Neural progenitor cell (in vitro differentiated cells): Measurements from ENCODE around the gene HTT. TPM values are rescaled to one million over a fixed set of nuclear protein-coding genes. Genes with fewer than 3 reads are reported as not detected.

Experiments used
- DNase-seq: peaks from one replicate; pipeline ENCODE4 v3.0.0-alpha.2; 2016; ENCODE audit warnings: low spot score
- H2AFZ ChIP-seq: fragments of 200-600 bp; sonication (generic); replicated peaks from 2 replicates; pipeline ENCODE4 v1.6.1; 2016; ENCODE audit warnings: antibody characterized with exemption
- H3F3A ChIP-seq: fragments of 200-600 bp; sonication (generic); 2 replicates; pipeline ENCODE4 v1.6.1; 2016; ENCODE audit warnings: antibody characterized with exemption, low read depth
- H3K27ac ChIP-seq: fragments of 200-600 bp; sonication (generic); 2 replicates; pipeline ENCODE4 v1.5.1; 2016; ENCODE audit warnings: mild to moderate bottlenecking
- H3K27me3 ChIP-seq: fragments of 200-600 bp; sonication (generic); 2 replicates; pipeline ENCODE4 v1.6.1; 2016; ENCODE audit warnings: mild to moderate bottlenecking, moderate library complexity
- H3K36me3 ChIP-seq: fragments of 200-600 bp; sonication (generic); 2 replicates; pipeline ENCODE4 v1.5.1; 2016
- H3K4me1 ChIP-seq: fragments of 200-600 bp; sonication (generic); 2 replicates; pipeline ENCODE4 v1.6.1; 2016; ENCODE audit warnings: mixed run types
- H3K4me2 ChIP-seq: fragments of 200-600 bp; sonication (generic); 2 replicates; pipeline ENCODE4 v1.6.1; 2016
- H3K4me3 ChIP-seq: fragments of 200-600 bp; sonication (generic); 2 replicates; pipeline ENCODE4 v1.5.1; 2016
- H3K79me2 ChIP-seq: fragments of 200-600 bp; sonication (generic); 2 replicates; pipeline ENCODE4 v1.6.1; 2016; ENCODE audit warnings: low read depth
- H3K9ac ChIP-seq: fragments of 200-600 bp; sonication (generic); 2 replicates; pipeline ENCODE4 v1.6.1; 2016
- H3K9me3 ChIP-seq: fragments of 200-600 bp; sonication (generic); 2 replicates; pipeline ENCODE4 v1.5.1; 2016; ENCODE audit warnings: low read depth
- H4K20me1 ChIP-seq: fragments of 200-600 bp; sonication (generic); 2 replicates; pipeline ENCODE4 v1.6.1; 2016; ENCODE audit warnings: low read depth
- H3K27ac Mint-ChIP-seq: 3 replicates; pipeline ENCODE4 v1.8.0; 2021; ENCODE audit warnings: mixed read lengths
- H3K27me3 Mint-ChIP-seq: 2 replicates; pipeline ENCODE4 v1.8.0; 2022; ENCODE audit warnings: low read depth, mild to moderate bottlenecking, inconsistent platforms, moderate library complexity, mixed read lengths; ENCODE audit not compliant: insufficient read depth
- H3K36me3 Mint-ChIP-seq: 3 replicates; pipeline ENCODE4 v1.8.0; 2021; ENCODE audit warnings: mixed read lengths
- H3K4me1 Mint-ChIP-seq: 3 replicates; pipeline ENCODE4 v1.8.0; 2021; ENCODE audit warnings: mixed read lengths
- H3K4me3 Mint-ChIP-seq: 3 replicates; pipeline ENCODE4 v1.8.0; 2021; ENCODE audit warnings: mild to moderate bottlenecking, moderate library complexity, mixed read lengths
- H3K9me3 Mint-ChIP-seq: 3 replicates; pipeline ENCODE4 v1.8.0; 2020; ENCODE audit warnings: mixed read lengths
- EZH2 ChIP-seq: fragments of 200-600 bp; sonication (generic); IDR thresholded peaks from 2 replicates; pipeline ENCODE4 v1.6.1; 2017; ENCODE audit warnings: antibody characterized with exemption, mild to moderate bottlenecking, moderate library complexity
- EZH2phosphoT487 ChIP-seq: fragments of 200-600 bp; sonication (generic); IDR thresholded peaks from 2 replicates; pipeline ENCODE4 v1.6.1; 2017; ENCODE audit warnings: antibody characterized with exemption
- total RNA-seq: library from RNA; depleted of rRNA; stranded (reverse); fragments of >200 nt; gene quantifications from 2 replicates; pipeline ENCODE4 v1.2.3, GENCODE V29; 2015; ENCODE audit warnings: low replicate concordance
- TF ChIP-seq, protein P1 (sequence below): fragments of 200-600 bp; sonication (generic); IDR thresholded peaks from 2 replicates; pipeline ENCODE4 v1.5.1; 2017; ENCODE audit warnings: antibody characterized with exemption, mild to moderate bottlenecking

Gene HTT
- total RNA-seq, 1 donor from 2014 or later: 38.9 TPM

DNA sequence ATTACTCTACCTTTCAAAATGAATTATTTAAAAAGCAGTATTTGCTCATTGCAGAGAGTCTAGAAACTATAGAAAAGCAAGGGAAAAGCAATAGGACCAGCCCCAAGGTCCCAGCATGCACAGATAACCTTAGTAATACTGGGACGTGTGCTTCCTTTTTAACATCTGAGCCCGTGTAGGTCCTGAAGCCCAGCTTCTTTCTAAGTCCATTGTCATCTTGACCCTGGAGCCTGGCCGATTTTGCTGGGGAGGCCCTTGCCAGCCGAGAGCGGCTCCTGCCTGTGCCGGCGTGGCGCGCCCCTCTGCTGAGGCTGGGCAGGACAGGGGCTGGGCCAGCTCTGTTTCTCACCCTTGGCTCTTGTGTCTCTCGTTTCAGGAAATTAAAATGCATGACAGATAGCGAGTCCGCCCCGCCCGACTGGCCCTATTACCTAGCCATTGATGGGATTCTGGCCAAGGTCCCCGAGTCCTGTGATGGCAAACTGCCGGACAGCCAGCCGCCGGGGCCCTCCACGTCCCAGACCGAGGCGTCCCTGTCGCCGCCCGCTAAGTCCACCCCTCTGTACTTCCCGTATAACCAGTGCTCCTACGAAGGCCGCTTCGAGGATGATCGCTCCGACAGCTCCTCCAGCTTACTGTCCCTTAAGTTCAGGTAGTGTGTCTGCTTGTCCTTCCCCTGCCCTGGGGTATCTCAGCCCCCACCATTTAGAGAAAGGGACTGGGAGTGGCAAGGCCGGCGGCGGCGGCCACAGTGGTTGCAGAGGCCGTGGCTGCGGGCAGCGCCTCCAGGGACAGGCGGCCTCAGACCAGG, 178.6 kb downstream of the HTT start:
- Mint-ChIP-seq H3K4me3 (no peak overlapping the region), H3K9me3 (no peaks in the 10 kb centered on the region), H3K4me1 (peaks cover 6% of the 10 kb centered on the region), H3K36me3 (no peaks in the 10 kb centered on the region), H3K27ac (no peak overlapping the region), H3K27me3 (no peaks in the 10 kb centered on the region)
- DNase-seq: no peak
- H3K4me2 ChIP-seq: no peak overlapping the region
- H3F3A ChIP-seq: no peaks in the 10 kb centered on the region
- H3K4me3 ChIP-seq: no peak overlapping the region
- no peaks in the 10 kb centered on the region for H4K20me1 ChIP-seq
- H3K4me1 ChIP-seq: no peaks in the 10 kb centered on the region
- TF ChIP-seq EZH2phosphoT487: no peak
- TF ChIP-seq, protein P1, sequence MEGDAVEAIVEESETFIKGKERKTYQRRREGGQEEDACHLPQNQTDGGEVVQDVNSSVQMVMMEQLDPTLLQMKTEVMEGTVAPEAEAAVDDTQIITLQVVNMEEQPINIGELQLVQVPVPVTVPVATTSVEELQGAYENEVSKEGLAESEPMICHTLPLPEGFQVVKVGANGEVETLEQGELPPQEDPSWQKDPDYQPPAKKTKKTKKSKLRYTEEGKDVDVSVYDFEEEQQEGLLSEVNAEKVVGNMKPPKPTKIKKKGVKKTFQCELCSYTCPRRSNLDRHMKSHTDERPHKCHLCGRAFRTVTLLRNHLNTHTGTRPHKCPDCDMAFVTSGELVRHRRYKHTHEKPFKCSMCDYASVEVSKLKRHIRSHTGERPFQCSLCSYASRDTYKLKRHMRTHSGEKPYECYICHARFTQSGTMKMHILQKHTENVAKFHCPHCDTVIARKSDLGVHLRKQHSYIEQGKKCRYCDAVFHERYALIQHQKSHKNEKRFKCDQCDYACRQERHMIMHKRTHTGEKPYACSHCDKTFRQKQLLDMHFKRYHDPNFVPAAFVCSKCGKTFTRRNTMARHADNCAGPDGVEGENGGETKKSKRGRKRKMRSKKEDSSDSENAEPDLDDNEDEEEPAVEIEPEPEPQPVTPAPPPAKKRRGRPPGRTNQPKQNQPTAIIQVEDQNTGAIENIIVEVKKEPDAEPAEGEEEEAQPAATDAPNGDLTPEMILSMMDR: no peak
- TF ChIP-seq EZH2: no peak
- no peaks in the 10 kb centered on the region for H3K79me2 ChIP-seq
- H3K36me3 ChIP-seq: no peaks in the 10 kb centered on the region
- H3K27ac ChIP-seq: no peak overlapping the region
- H3K27me3 ChIP-seq: no peaks in the 10 kb centered on the region
- H3K9ac ChIP-seq: no peak overlapping the region
- H3K9me3 ChIP-seq: no peaks in the 10 kb centered on the region
- no peak overlapping the region for H2AFZ ChIP-seq

DNA sequence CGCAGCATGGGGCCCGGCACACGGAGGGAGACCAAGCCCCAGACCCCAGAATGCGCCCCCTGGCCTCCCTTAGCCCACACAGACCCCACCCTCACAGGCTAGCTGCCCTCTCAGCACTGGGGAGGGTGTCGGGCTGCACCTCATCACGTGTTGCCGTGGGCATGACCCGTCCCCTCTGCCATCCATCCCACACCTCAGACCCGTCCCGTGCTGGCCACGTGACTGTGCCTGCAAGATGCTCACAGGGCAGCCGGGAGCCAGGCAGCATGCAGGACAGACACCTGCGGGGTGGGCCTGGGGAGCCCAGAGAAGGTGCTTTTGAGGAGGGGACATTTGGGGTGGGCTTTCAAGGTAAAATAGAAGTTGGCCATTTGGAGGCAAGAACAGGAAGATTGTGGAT, 179.3 kb downstream of the HTT start:
- no peaks in the 10 kb centered on the region for H3K4me1 ChIP-seq
- H3K27me3 ChIP-seq: no peaks in the 10 kb centered on the region
- Mint-ChIP-seq H3K27ac (peak overlapping the region; percentile 82), H3K9me3 (no peaks in the 10 kb centered on the region), H3K36me3 (no peaks in the 10 kb centered on the region), H3K4me3 (no peak overlapping the region), H3K4me1 (peaks cover 6% of the 10 kb centered on the region), H3K27me3 (no peaks in the 10 kb centered on the region)
- no peak overlapping the region for H3K4me2 ChIP-seq
- no peak overlapping the region for H3K4me3 ChIP-seq
- H3K27ac ChIP-seq: no peak overlapping the region
- DNase-seq: no peak
- H3F3A ChIP-seq: no peaks in the 10 kb centered on the region
- no peak overlapping the region for H2AFZ ChIP-seq
- H4K20me1 ChIP-seq: no peaks in the 10 kb centered on the region
- H3K9me3 ChIP-seq: no peaks in the 10 kb centered on the region
- H3K79me2 ChIP-seq: no peaks in the 10 kb centered on the region
- no peaks in the 10 kb centered on the region for H3K36me3 ChIP-seq
- no peak for TF ChIP-seq EZH2phosphoT487
- TF ChIP-seq, protein P1: no peak
- no peak overlapping the region for H3K9ac ChIP-seq

DNA sequence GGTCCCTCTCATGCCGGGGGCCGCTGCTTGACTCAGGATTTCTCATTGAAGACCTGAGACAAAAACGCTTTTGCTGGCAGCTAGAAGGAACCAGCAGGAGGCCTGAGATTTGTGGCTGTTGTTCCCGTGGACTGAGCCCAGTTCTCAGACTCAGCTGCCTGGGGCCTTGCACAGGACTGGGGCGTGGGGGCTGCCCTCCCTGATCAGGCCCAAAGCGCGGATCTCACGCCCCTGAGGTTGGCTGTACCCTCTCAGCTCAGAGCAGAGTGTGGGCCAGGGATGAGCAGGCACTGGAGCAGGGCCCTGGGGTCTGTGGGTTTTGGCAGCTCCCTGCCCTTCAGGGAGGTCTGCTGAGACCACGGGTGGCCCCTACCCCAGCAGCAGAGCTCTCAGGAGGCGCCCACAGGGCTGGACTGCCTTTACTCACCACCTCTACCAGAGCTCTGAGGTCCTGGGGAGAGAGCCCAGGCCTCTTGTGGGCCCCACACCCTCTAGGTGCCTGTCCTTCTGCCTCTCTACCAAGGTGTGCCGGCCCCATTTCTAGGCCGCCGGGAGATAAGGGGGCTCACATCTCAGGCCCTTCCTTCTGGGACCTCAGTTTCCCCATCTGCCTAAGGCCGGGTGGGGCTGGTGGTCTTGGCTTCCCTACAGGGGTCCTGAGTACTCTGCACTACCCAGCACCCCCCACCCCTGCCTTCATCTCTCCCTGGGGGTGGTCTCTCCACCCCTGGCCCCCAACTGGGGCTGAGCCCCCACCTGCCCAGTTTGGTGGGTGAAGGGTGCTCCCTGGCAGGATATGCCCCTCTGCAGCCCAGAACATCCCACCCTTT, 180.0 kb downstream of the HTT start:
- Mint-ChIP-seq H3K4me3 (no peak overlapping the region), H3K27ac (no peak overlapping the region), H3K27me3 (peaks cover 3% of the 10 kb centered on the region), H3K36me3 (no peaks in the 10 kb centered on the region), H3K9me3 (no peaks in the 10 kb centered on the region), H3K4me1 (peaks cover 6% of the 10 kb centered on the region)
- Histone ChIP-seq H3K4me1 (no peaks in the 10 kb centered on the region), H2AFZ (no peak overlapping the region), H3K4me2 (no peak overlapping the region), H3F3A (no peaks in the 10 kb centered on the region), H3K9me3 (no peaks in the 10 kb centered on the region), H3K4me3 (no peak overlapping the region), H4K20me1 (no peaks in the 10 kb centered on the region), H3K27me3 (no peaks in the 10 kb centered on the region), H3K27ac (no peak overlapping the region), H3K9ac (no peak overlapping the region), H3K79me2 (no peaks in the 10 kb centered on the region), H3K36me3 (no peaks in the 10 kb centered on the region)
- peak; percentile 52 for DNase-seq
- TF ChIP-seq, protein P1: no peak
- no peak for TF ChIP-seq EZH2phosphoT487
- no peak for TF ChIP-seq EZH2
